C4-2B (cell line): ENCODE measurements around the gene ZCCHC9.

ENCODE experiments used
- CTCF ChIP-seq: fragments of 450-650 bp; conservative IDR thresholded peaks from 2 replicates; pipeline ENCODE4 v1.5.1; 2017; ENCODE audit warnings: mild to moderate bottlenecking
- ZFX ChIP-seq: fragments of 450-650 bp; IDR thresholded peaks from 2 replicates; pipeline ENCODE4 v1.6.1; 2017

- no peak for TF ChIP-seq CTCF
- no peak for TF ChIP-seq ZFX
Measured at GRCh38 chr5:81252904-81253303, 48.5 kb upstream of the ZCCHC9 start.
